GM12891 (cell line): ENCODE data around the gene SNX7.

Experiments
- POLR2A ChIP-seq: IDR thresholded peaks from 2 replicates; pipeline ENCODE4 v1.6.1; 2011; ENCODE audit warnings: low read depth, low read length, control low read depth
- POLR2AphosphoS5 ChIP-seq: IDR thresholded peaks from 2 replicates; pipeline ENCODE4 v1.6.1; 2011; ENCODE audit warnings: low read depth, low read length, control low read depth

GRCh38 chr1:98793136-98793535 lies 131.6 kb downstream of the SNX7 start:
- TF ChIP-seq POLR2A (no peak), POLR2AphosphoS5 (no peak)
